IMR-90 (cell line): ENCODE data around the gene RAB12. TPM values are rescaled to one million over a fixed set of nuclear protein-coding genes. Genes with fewer than 3 reads are reported as not detected.

Experiments used
- ATAC-seq: fragments of 200-7000 bp; cut with Tn5 transposase; 2 replicates; pipeline ENCODE4 v1.9.1; 2020; ENCODE audit warnings: low read depth, mild to moderate bottlenecking, moderate library complexity
- BruUV-seq: library from RNA; stranded (reverse); fragments of 400-500 nt; replicated peaks from 2 replicates; lab custom pipeline; 2021; lab: Mats Ljungman, UMichigan
- CTCF ChIA-PET: fragments of 300-600 bp; formaldehyde crosslinking; extraction: SDS; loops from one replicate; lab custom pipeline; 2021; ENCODE audit warnings: antibody characterized with exemption; lab: Yijun Ruan, JAX
- POLR2A ChIA-PET: fragments of 300-600 bp; sonication (Branson Sonifier 250); formaldehyde crosslinking; loops from one replicate; lab custom pipeline; 2022; ENCODE audit warnings: antibody characterized with exemption; ENCODE audit not compliant: unreplicated experiment; lab: Charles Lee
- DNase-seq: peaks from one replicate; pipeline ENCODE4 v3.0.0; 2013
- H2AFZ ChIP-seq: replicated peaks from 2 replicates; pipeline ENCODE3; 2013; ENCODE audit warnings: low read length, mild to moderate bottlenecking; ENCODE audit not compliant: poor library complexity
- H2AK5ac ChIP-seq: 2 replicates; pipeline ENCODE4 v1.6.1; 2013; ENCODE audit warnings: low read depth, low read length, inconsistent platforms
- H2AK9ac ChIP-seq: replicated peaks from 2 replicates; pipeline ENCODE3; 2013; ENCODE audit warnings: mild to moderate bottlenecking, low read depth, low read length, moderate library complexity; ENCODE audit not compliant: poor library complexity
- H2BK120ac ChIP-seq: 2 replicates; pipeline ENCODE4 v1.6.1; 2013; ENCODE audit warnings: low read depth, low read length, inconsistent platforms
- H2BK15ac ChIP-seq: 3 replicates; pipeline ENCODE4 v1.6.1; 2013; ENCODE audit warnings: low read depth, low read length, inconsistent platforms
- H2BK20ac ChIP-seq: 2 replicates; pipeline ENCODE4 v1.6.1; 2013; ENCODE audit warnings: low read depth, mild to moderate bottlenecking, inconsistent platforms, low read length, moderate library complexity
- H2BK5ac ChIP-seq: 2 replicates; pipeline ENCODE4 v1.6.1; 2013; ENCODE audit warnings: mild to moderate bottlenecking, low read depth, low read length, inconsistent platforms; ENCODE audit not compliant: poor library complexity, severe bottlenecking
- H3K14ac ChIP-seq: replicated peaks from 2 replicates; pipeline ENCODE4 v1.6.1; 2013; ENCODE audit warnings: low read depth, low read length, inconsistent platforms
- H3K18ac ChIP-seq: 2 replicates; pipeline ENCODE4 v1.6.1; 2013; ENCODE audit warnings: low read depth, low read length, control low read depth
- H3K23ac ChIP-seq: 2 replicates; pipeline ENCODE4 v1.6.1; 2013; ENCODE audit warnings: low read depth, low read length, inconsistent platforms
- H3K27ac ChIP-seq: 2 replicates; pipeline ENCODE4 v1.5.1; 2013; ENCODE audit warnings: mild to moderate bottlenecking, control low read depth, low read length; ENCODE audit not compliant: insufficient read depth
- H3K27me3 ChIP-seq: 2 replicates; pipeline ENCODE4 v1.6.1; 2013; ENCODE audit warnings: low read length; ENCODE audit not compliant: control insufficient read depth, insufficient read depth
- H3K36me3 ChIP-seq: 2 replicates; pipeline ENCODE4 v1.6.1; 2013; ENCODE audit warnings: low read length, mixed read lengths; ENCODE audit not compliant: control insufficient read depth, insufficient read depth
- H3K4ac ChIP-seq: 2 replicates; pipeline ENCODE4 v1.6.1; 2013; ENCODE audit warnings: low read depth, low read length, inconsistent platforms
- H3K4me1 ChIP-seq: 2 replicates; pipeline ENCODE4 v1.6.1; 2013; ENCODE audit warnings: low read length, mixed read lengths; ENCODE audit not compliant: control insufficient read depth, insufficient read depth
- H3K4me2 ChIP-seq: 2 replicates; pipeline ENCODE4 v1.6.1; 2013; ENCODE audit warnings: low read depth, mild to moderate bottlenecking, control low read depth, low read length, moderate library complexity
- H3K4me3 ChIP-seq: 2 replicates; pipeline ENCODE4 v1.5.1; 2013; ENCODE audit warnings: low read depth, mild to moderate bottlenecking, control low read depth, low read length, moderate library complexity; ENCODE audit not compliant: insufficient read depth
- H3K56ac ChIP-seq: 2 replicates; pipeline ENCODE4 v1.6.1; 2013; ENCODE audit warnings: low read length, inconsistent platforms; ENCODE audit not compliant: insufficient read depth; ENCODE audit errors: extremely low read depth
- H3K79me1 ChIP-seq, 2 experiments: 2 replicates each; pipeline ENCODE4 v1.6.1; 2013; ENCODE audit warnings: low read length in 2 of 2, inconsistent platforms in 1 of 2, low read depth in 1 of 2
- H3K9ac ChIP-seq: 2 replicates; pipeline ENCODE4 v1.6.1; 2013; ENCODE audit warnings: low read depth, low read length, control low read depth
- H3K9me1 ChIP-seq: 2 replicates; pipeline ENCODE4 v1.6.1; 2013; ENCODE audit warnings: low read length, inconsistent platforms; ENCODE audit not compliant: insufficient read depth
- H3K9me3 ChIP-seq: 2 replicates; pipeline ENCODE4 v1.6.1; 2013; ENCODE audit warnings: low read length; ENCODE audit not compliant: control insufficient read depth, insufficient read depth
- H4K20me1 ChIP-seq: 2 replicates; pipeline ENCODE4 v1.6.1; 2013; ENCODE audit warnings: low read length, inconsistent platforms; ENCODE audit not compliant: insufficient read depth
- H4K5ac ChIP-seq: 2 replicates; pipeline ENCODE4 v1.6.1; 2013; ENCODE audit warnings: mild to moderate bottlenecking, low read depth, low read length, control low read depth
- H4K8ac ChIP-seq, 2 experiments: 2 replicates each; pipeline ENCODE4 v1.6.1; 2013; ENCODE audit warnings: low read depth in 2 of 2, low read length in 2 of 2, control low read depth in 1 of 2, inconsistent platforms in 1 of 2
- H4K91ac ChIP-seq: 2 replicates; pipeline ENCODE4 v1.6.1; 2013; ENCODE audit warnings: low read depth, low read length, inconsistent platforms; ENCODE audit not compliant: insufficient read depth
- CEBPB ChIP-seq: IDR thresholded peaks from 2 replicates; pipeline ENCODE4 v1.6.1; 2012; ENCODE audit warnings: low read depth, low read length, improper control_type of control experiment
- ELK1 ChIP-seq: fragments of 150-350 bp; IDR thresholded peaks from 2 replicates; pipeline ENCODE4 v1.6.1; 2016; ENCODE audit warnings: low read depth, mild to moderate bottlenecking, low read length, moderate library complexity, borderline replicate concordance
- MAZ ChIP-seq: IDR thresholded peaks from 2 replicates; pipeline ENCODE4 v1.6.1; 2012; ENCODE audit warnings: low read depth, mild to moderate bottlenecking, low read length, improper control_type of control experiment, moderate library complexity, borderline replicate concordance
- MXI1 ChIP-seq: IDR thresholded peaks from 2 replicates; pipeline ENCODE4 v1.6.1; 2012; ENCODE audit warnings: low read depth, mild to moderate bottlenecking, low read length, moderate library complexity, borderline replicate concordance
- POLR2A ChIP-seq: IDR thresholded peaks from 2 replicates; pipeline ENCODE4 v1.6.1; 2012; ENCODE audit warnings: mild to moderate bottlenecking, low read depth, low read length
- RAD21 ChIP-seq: IDR thresholded peaks from 2 replicates; pipeline ENCODE4 v1.6.1; 2012; ENCODE audit warnings: low read length, improper control_type of control experiment
- RCOR1 ChIP-seq: IDR thresholded peaks from 2 replicates; pipeline ENCODE4 v1.6.1; 2012; ENCODE audit warnings: mild to moderate bottlenecking, low read length, improper control_type of control experiment; ENCODE audit not compliant: insufficient replicate concordance
- RFX5 ChIP-seq: IDR thresholded peaks from 2 replicates; pipeline ENCODE4 v1.8.0; 2012; ENCODE audit warnings: low read depth, mild to moderate bottlenecking, low read length, moderate library complexity
- SMC3 ChIP-seq: fragments of 150-350 bp; IDR thresholded peaks from 2 replicates; pipeline ENCODE4 v1.6.1; 2016; ENCODE audit warnings: low read depth, mild to moderate bottlenecking, antibody characterized with exemption, low read length, moderate library complexity
- WGBS, 2 experiments: methylation state at CpG; one replicate each; pipeline versions ENCODE4 v1.1.5 to v1.1.7; 2013; ENCODE audit warnings: missing lambda C conversion rate in 2 of 2; ENCODE audit not compliant: insufficient read length in 1 of 2; ENCODE audit errors: extremely low coverage in 2 of 2; 5-methylcytosine and 5-hydroxymethylcytosine counted together
- dilution Hi-C: fragments of 300-500 bp; cut with HindIII; formaldehyde crosslinking; loops from one replicate; pipeline ENCODE4 v1.14.3; 2018; ENCODE audit warnings: low sequenced_read_pairs; ENCODE audit not compliant: unreplicated experiment
- in situ Hi-C: fragments of 300-500 bp; cut with MboI; formaldehyde crosslinking; loops from 3 replicates; pipeline ENCODE4 v1.14.3; 2019; ENCODE audit warnings: low sequenced_read_pairs, inconsistent platforms, mixed read lengths
- intact Hi-C: fragments of 100-400 bp; cut with micrococcal nuclease; formaldehyde crosslinking; loops from 2 replicates; pipeline ENCODE4 v1.10.0; 2022
- polyA plus RNA-seq, 3 experiments: library from polyadenylated mRNA; depleted of rRNA; stranded (reverse); fragments of >200 nt; gene quantifications; 2 replicates each; pipeline ENCODE4 v1.2.3, GENCODE V29; 2012; ENCODE audit warnings: low replicate concordance in 1 of 3
- total RNA-seq: library from RNA; depleted of rRNA; stranded (reverse); fragments of >200 nt; gene quantifications from 2 replicates; pipeline ENCODE4 v1.2.3, GENCODE V29; 2012

Gene RAB12
- total and polyA plus RNA-seq, 2 of the 4 experiments (the other 2 are of a cell fraction) = 14.9 to 19.2 TPM

GRCh38 chr18:8661754-8662559 lies 52.7 kb downstream of the RAB12 start:
- dilution Hi-C loops = no loop called here
- ChIA-PET POLR2A (no interaction called here), CTCF (interaction anchor here (0.6 to 1.1 kb wide), 2 partner anchors 18 to 326 kb away, joined by 3 to 4 read pairs; no protein-coding TSS in a partner anchor)
- H4K5ac ChIP-seq = peak overlapping the region; percentile 70
- H3K14ac ChIP-seq = 0 out of 2 replicates have a peak overlapping the region, but pooled peaks have one; percentile 29
- H3K79me1 ChIP-seq = peaks cover 0 to 5% of the 10 kb centered on the region in 2 experiments; a peak in 1 of 4 replicates
- H2BK20ac ChIP-seq = peak overlapping the region; percentile 24; the same call in 1 of the 2 replicates
- 0 out of 3 replicates have a peak overlapping the region, but pooled peaks have one; percentile 2 for H2BK15ac ChIP-seq
- H3K23ac ChIP-seq = peak overlapping the region; percentile 25; the same call in 1 of the 2 replicates
- H3K4me1 ChIP-seq = peaks cover 15% of the 10 kb centered on the region
- no peak overlapping the region for H3K27ac ChIP-seq
- H2AFZ ChIP-seq = peak overlapping the region; percentile 39
- ATAC-seq (no peak; the same call in 1 of the 2 replicates), DNase-seq (peak; percentile 28)
- peak overlapping the region in 1 of 2 experiments; percentile 33; a peak in 1 of 4 replicates for H4K8ac ChIP-seq
- peak overlapping the region; percentile 35; the same call in 1 of the 2 replicates for H2BK120ac ChIP-seq
- 62% methylated on average over 10 of the region's 18 CpGs; no CpG with 5 or more reads in 1 of the 2 experiments for WGBS, 2 experiments
- peaks cover 13% of the 10 kb centered on the region for H3K9me1 ChIP-seq
- H2AK9ac ChIP-seq = no peak overlapping the region
- no peak overlapping the region for H2BK5ac ChIP-seq
- intact Hi-C loops = no loop called here
- in situ Hi-C loops = no loop called here
- H4K20me1 ChIP-seq = no peaks in the 10 kb centered on the region; the same call in 1 of the 2 replicates
- H3K4ac ChIP-seq = peak overlapping the region; percentile 13; the same call in 1 of the 2 replicates
- peak overlapping the region; percentile 4 for H3K4me2 ChIP-seq
- no peak overlapping the region for H2AK5ac ChIP-seq
- no peaks in the 10 kb centered on the region for H3K36me3 ChIP-seq
- H3K18ac ChIP-seq = no peak overlapping the region; the same call in 1 of the 2 replicates
- no peaks in the 10 kb centered on the region for H3K9me3 ChIP-seq
- no TSS peak for BruUV-seq
- no peak overlapping the region for H3K9ac ChIP-seq
- no peak overlapping the region for H3K56ac ChIP-seq
- no peak overlapping the region for H3K4me3 ChIP-seq
- no peaks in the 10 kb centered on the region for H3K27me3 ChIP-seq
- peak overlapping the region; percentile 7; the same call in 1 of the 2 replicates for H4K91ac ChIP-seq
- no peak for TF ChIP-seq RFX5
- TF ChIP-seq SMC3 = no peak
- no peak for TF ChIP-seq MXI1
- TF ChIP-seq POLR2A = no peak
- TF ChIP-seq RCOR1 = no peak
- TF ChIP-seq ELK1 = no peak
- TF ChIP-seq MAZ = no peak
- no peak for TF ChIP-seq RAD21
- TF ChIP-seq CEBPB = no peak
